ENCODE results near the gene SPECC1.
"Not testable (repeated sequence)": the region's sequence is repeated elsewhere in the genome, so short reads cannot be mapped to it uniquely, and the experiment has no call there.

SPECC1 gene

GRCh38 chr17:20071824-20072691, 62.9 kb downstream of the SPECC1 start:
- no peak for DNase-seq

- no peak for DNase-seq
These were observed 63.5 kb downstream of the SPECC1 start for GRCh38 chr17:20072692-20072992.

- DNase-seq = peak; percentile 84
These were observed 64.2 kb downstream of the SPECC1 start for GRCh38 chr17:20073055-20073979.

GRCh38 chr17:20074001-20074400, 64.8 kb downstream of the SPECC1 start:
- no peak for DNase-seq

- DNase-seq = no peak
These were observed 65.3 kb downstream of the SPECC1 start for GRCh38 chr17:20074489-20074888.

- not testable (repeated sequence) for DNase-seq
These were observed 67.0 kb downstream of the SPECC1 start for GRCh38 chr17:20076137-20076536.

GRCh38 chr17:20077978-20078685, 69.0 kb downstream of the SPECC1 start:
- no peak for DNase-seq

- DNase-seq = no peak
These were observed 71.4 kb downstream of the SPECC1 start for GRCh38 chr17:20080513-20080912.

- DNase-seq = no peak
These were observed 74.1 kb downstream of the SPECC1 start for GRCh38 chr17:20083156-20083859.

- DNase-seq = no peak
These were observed 75.6 kb downstream of the SPECC1 start for GRCh38 chr17:20084621-20085282.

- DNase-seq = no peak
These were observed 76.2 kb downstream of the SPECC1 start for GRCh38 chr17:20085283-20085845.

GRCh38 chr17:20086416-20087076, 77.4 kb downstream of the SPECC1 start:
- DNase-seq = no peak

- no peak for DNase-seq
These were observed 78.5 kb downstream of the SPECC1 start for GRCh38 chr17:20087538-20088250.

- no peak for DNase-seq
These were observed 80.8 kb downstream of the SPECC1 start for GRCh38 chr17:20089756-20090547.

GRCh38 chr17:20091174-20092029, 82.2 kb downstream of the SPECC1 start:
- no peak for DNase-seq

- no peak for DNase-seq
These were observed 83.2 kb downstream of the SPECC1 start for GRCh38 chr17:20092261-20092867.

- no peak for DNase-seq
These were observed 83.9 kb downstream of the SPECC1 start for GRCh38 chr17:20092973-20093626.

- DNase-seq = no peak
These were observed 85.6 kb downstream of the SPECC1 start for GRCh38 chr17:20094777-20095176.

Data from GDM1 (cell line).